Activated CD4-positive, alpha-beta T cell treated with anti-CD3 and anti-CD28 coated beads, Interleukin-2, amount 50 U/mL, for 48 hours (primary cell): ENCODE measurements around the gene HCRTR1.

Experiments used
- DNase-seq, 2 experiments: peaks; one replicate each; pipeline ENCODE4 v3.0.0-alpha.2; 2020

The HCRTR1 gene

DNA sequence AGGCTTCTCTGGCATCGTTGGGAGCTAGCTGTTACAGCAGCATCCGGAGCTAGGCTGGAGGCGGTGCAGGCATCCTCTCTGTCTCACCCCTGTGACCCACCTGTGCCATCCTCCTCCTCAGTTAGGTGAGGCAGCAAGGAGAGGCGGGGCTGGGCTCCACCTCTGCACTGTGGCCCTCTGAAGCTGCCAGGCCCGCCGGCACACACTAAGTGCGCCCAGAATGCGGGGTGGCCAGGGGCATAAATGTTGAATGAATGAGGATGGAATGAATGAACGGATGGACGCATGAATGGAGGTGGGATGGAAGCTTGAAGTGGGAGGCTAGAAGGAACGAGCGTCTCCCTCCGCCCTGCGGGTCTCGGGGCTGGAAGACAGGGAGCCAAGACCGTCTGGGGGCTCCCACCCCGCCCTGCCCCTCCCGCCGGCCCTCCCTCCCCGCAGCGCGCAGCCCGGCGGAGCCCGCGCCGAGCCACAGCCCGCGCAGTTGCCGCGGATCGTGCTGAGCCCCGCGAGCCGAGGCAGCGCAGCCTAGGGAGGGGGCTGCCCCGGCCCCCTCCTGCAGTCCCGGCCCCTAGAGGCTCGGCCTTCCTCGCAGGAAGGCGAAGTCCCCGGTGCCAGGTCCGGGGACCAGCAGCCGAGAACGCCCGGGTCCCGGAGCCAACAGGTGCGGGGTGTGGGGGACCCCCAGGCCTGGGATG, at the start of gene HCRTR1:
Gene HCRTR1 (plus strand): TSS at position 472 of the 698 bp plus-strand sequence. CDS start 1,504 bp downstream, outside the sequence.
- DNase-seq = no peak

DNA sequence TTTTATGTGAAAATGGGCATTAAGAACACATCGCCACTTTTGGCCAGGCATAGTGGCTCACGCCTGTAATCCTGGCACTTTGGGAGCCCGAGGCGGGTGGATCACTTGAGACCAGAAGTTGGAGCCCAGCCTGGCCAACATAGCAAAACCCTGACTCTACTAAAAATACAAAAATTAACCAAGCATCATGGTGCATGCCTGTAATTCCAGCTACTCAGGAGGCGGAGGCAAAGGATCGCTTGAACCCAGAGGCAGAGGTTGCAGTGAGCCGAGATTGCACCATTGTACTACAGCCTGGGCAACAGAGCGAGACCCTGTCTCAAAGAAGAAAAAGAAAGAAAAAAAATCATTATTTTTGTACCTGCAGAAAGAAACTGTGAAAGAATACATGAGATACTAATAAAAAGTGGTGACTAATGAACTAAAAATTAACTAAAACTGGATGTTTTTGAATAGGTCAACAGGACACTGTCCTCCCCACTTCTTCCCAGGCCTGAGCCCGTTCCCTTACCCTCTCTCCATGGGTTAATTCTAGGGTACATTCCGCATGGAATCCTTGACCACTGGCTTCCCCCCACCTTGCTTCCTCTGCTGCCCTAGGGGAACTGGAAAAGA, 49.4 kb upstream of the HCRTR1 start:
- DNase-seq = no peak

DNA sequence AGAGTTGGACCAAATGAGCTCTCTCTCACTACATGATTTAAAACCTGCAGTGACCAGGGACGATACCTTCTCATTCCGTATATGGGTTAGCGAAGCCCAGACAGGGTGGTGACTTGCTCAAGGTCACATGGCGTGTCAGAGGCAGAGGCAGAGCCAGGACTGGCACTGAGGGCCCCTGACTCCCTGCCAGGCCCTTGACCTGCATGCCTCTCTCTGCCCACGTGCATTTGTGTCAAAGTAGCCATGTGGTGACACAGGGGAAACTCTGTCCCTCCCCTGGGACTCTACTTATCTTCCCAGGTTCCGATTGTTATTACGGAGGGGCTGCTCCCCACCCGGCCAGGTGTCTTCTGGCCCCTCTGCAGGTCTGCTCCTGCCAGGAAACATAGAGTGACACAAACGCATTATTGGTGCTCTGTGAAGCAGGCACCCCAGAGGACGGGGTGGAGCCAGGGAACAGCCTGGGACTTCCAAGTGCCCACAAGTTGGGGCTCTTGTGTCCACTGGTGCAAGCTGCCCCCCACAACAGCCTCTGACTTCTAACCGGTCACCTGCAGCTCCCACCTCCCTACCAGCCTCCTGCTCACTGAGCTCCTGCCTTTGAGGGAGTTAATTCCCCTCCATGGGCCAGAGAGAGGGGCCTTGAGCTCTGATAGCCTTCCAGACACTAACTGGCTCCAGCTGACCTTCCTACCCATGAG, 48.4 kb upstream of the HCRTR1 start:
- no peak for DNase-seq

DNA sequence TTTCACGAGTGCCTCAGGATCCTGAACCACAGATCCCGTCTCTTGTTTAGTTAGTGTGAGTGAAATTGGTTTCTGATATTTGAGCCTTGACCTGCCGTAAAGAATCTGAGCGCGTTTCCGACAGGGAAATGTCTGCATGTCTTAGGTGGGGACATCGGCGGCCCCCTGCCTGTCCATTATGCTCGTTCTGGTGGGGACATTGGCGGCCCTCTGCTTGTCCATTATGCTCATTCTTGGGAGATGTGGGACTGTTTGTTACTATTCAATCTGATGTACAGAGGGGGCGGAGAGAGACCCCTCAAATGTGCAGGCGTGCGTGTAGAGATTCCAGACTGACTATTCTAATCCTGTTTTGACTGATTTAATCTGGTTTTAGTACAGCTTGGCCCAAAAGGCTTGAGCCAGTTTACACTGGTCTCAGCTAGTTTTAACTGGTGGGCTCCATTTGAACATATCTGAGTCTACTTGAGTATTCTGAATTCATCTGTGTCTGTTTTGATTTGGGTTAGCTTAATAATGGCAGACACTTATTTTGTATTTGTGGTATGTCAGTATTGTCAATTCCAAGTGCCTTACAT, 47.8 kb upstream of the HCRTR1 start:
- DNase-seq = no peak

DNA sequence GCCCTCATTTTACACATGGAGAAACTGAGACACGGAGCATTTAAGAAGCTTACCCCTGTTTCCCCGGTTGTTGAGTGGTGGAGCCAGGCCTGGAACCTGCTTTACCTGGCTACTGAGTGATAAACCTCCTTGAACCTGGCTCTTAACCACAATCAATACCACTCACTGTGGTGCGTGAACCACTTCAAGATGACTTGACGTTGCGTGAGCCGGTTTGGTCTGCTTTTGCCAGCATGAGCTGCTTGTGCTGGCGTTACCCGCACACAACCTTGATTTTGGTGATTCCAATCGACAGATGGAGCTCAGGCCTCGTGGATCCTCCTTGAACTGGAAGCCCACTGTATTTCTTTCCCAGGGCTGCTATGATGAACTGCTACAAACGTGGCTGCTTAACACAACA, 47.3 kb upstream of the HCRTR1 start:
- DNase-seq = no peak

DNA sequence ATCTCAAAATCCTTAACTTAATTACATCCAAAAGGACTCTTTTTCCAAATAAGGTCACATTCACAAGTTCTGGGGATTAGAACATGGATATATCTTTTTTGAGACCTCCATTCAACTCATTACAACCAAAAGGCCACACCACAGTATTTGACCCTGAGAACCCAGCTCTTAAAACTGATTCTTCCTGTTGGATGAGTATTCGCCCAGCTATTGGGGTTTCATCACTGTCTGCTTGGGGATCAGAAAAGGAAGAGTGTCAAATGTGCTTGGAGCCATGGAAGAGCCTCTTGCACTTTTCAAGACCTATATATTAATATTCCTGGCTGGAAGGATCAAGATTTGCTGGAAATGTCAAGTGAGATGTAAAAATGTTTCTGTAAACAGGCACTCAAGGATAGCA, 46.6 kb upstream of the HCRTR1 start:
- no peak for DNase-seq

DNA sequence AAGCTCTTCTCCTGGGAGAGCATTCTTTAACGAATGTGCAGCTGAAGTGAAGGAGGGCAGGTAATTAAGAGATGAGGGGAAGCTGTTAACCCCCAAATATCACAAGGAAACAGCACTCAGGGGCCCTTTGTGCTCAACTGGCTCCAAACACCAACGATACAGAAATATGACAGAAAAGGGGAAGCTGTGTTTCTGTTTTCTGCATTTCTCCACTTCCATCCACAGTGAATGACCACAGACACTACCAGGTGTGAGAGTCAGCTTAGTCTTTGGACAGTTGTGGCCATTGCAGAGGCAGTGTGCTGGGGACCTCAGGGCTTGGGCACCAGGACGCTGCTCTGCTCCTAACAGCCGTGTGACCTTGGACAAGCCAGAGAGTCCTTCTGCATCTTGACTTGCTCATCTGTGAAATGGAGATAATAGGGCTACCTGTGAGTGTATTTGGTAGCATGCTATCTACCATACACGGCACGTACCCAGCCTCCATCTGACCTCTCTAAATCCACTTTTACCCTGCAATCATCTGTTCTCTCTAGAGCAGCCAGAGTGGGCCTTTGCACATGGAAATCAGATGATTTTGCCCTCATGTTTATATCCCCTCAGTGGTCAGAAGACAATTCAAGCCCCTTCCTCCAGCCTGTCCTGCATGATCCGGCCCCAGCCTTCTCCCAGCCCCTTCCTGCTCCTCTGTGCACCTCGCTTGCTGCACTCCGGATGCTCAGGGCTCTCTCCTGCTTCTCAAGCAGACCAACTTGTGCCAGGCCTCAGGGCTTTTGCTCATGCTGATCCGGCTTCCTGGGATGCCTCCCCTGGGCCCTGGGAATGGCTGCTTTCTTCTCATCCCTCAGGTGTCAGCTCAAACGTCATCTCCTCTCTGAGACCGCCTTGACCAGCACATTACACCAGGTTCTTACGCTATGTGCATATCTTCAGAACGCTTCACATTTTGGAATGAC, 45.9 kb upstream of the HCRTR1 start:
- DNase-seq = no peak

DNA sequence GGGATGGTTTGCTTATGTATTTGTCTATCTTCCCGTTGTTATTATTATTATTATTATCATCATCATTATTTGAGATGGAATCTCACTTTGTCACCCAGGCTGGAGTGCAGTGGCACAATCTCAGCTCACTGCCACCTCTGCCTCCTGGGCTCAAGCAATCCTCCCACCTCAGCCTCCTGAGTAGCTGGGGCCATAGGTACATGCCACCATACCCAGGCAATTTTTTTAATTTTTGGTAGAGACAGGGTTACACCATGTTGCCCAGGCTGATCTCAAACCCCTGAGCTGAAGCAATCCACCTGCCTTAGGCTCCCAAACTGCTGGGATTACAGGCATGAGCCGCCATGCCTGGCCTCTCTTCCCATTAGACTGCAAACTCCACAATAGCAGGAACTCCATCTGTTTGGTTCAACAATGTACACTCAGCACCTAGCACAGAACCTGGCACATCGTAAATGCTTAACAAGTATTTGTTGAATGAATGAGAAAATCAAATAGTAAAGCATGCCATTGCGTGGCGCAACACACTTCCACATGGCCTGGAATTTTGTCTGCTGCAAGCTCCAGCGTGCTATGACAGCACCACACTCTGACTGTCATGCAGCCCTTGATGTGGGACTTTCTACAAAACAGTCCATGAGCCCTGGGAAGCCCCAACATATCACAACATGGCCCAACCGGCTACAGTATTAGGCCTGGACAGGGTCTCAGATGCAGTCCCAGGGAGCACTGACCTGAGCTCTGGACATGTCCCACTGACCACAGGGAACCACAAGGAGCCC, 45.0 kb upstream of the HCRTR1 start:
- no peak for DNase-seq

DNA sequence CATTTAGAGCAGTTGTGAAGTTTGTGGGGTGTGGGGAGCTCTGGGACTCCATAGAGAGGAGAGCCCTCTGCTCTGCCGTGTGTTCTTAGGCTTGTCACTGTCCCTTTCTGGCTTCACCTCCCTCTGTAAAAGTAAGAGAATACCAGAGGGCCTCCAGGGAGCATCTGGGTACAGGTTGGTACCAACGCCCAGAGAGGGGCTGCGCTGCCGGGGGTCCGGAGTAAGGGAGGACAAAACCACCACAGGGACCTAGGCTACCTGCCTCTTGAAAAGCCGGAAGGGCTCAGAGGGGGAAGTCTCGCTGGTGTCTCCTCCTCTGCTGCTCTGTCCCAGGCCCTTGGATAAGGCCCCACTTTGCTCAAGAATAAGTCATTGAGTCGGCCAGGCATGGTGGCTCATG, 44.2 kb upstream of the HCRTR1 start:
- DNase-seq = no peak

DNA sequence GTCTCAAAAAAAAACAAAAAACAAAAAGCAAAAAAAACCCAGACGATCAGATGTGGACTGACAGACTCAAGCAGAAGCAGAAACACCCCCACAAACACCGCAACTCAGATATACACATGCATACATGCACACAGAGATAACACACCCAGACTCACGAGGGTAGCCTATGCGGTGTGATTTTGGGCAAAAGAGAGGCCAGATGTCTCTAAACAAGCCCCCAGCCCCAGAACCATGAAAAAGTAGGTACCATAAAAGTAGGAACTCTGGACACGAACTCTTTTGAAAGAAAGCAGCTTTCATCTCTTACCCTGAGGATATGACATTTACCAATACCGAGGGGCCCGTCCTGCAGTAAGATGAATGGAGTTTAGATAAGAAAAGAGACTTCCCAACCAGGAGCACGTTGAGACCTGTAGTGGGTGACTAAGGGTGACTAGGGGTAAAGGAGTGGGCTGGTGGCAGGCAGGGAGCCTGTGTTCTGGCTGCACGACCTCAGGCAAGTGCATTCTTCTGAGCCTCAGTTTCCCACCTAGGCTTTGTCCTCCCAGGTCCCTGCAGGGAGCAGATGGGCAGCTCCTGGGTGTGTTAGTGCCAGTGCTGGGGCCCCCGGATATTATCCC, 42.6 kb upstream of the HCRTR1 start:
- DNase-seq = no peak

DNA sequence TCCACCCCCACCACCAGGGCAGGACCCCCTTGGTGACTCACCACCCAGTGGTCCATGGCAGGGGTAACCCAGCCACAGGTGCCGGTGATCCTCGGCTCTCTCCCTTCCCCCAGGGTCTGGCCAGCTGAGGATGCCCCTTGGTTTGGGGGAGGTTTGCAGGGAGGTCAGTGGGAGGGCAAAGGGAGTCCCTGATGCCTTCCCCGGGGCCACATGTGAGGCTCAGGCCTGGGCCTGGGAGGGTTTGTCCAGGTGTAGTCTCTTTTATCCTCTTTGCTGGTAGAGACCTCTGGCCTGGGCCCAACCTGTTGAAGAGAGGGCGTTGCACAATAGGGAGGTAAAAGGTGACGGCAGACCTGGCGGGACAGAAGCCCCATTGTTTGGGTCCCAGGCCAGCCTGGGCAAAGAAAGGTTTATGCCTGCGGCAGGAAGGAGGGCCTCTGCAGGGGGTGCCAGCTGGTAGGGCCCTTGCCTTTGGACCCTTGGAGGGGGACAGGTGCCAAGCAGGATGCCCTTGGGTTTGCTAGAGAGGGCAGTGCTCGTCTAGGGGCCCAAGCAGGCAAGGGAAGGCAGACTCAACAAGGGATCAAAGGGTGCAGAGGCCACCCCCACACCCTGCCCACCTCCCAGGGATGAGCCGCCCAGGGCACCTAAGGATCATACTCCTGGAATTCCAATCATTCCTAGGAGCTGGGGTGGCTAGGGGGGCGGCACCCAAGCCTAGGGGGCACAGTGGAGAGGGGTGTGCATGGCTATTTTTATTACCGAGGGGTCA, 41.9 kb upstream of the HCRTR1 start:
- no peak for DNase-seq

DNA sequence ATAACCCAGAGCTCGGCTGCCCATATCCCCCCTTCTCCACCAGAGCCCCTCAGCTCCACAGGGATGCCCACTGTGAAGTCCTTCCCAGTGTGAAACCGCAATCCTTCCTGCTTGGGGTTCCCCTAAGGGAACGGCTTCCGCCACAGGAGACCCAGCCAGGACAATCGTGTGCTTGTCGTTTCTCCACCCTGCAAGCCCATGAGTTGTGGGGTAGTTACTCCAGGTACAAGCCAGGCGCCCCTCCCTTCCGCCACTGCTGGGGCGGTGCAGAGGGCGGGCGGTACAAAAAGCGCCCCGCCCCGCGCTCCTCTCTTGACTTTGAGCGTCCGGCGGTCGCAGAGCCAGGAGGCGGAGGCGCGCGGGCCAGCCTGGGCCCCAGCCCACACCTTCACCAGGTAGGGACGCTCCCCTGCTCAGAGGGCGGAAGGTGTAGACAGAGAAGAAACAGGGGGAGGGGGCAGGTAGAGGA, 41.3 kb upstream of the HCRTR1 start, which contains the start of gene TINAGL1:
Gene TINAGL1 (plus strand): TSS at position 315 of the 469 bp plus-strand sequence. CDS start 634 bp downstream, outside the sequence.
- peak in 1 of 2 experiments; percentile 7 for DNase-seq

DNA sequence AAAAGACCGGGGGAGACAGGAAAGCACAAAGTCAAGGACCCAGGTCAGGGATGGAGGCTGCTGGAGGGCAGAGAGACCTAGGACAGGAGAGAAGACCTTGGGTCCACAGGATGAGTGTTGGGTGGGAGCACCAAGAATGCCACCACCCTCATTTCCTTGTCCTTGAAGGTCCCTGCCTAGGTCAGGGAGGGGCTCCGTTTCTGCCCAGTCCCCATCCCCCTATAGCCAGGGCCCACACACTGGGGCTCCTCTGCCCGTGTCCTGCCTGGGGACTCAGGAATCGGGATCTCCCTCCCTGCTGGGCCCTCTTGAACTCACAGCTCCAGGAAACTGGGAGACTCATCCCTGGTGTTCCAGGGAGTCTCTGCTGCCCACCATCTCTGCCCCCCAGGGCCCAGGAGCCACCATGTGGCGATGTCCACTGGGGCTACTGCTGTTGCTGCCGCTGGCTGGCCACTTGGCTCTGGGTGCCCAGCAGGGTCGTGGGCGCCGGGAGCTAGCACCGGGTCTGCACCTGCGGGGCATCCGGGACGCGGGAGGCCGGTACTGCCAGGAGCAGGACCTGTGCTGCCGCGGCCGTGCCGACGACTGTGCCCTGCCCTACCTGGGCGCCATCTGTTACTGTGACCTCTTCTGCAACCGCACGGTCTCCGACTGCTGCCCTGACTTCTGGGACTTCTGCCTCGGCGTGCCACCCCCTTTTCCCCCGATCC, 40.6 kb upstream of the HCRTR1 start:
- no peak for DNase-seq

DNA sequence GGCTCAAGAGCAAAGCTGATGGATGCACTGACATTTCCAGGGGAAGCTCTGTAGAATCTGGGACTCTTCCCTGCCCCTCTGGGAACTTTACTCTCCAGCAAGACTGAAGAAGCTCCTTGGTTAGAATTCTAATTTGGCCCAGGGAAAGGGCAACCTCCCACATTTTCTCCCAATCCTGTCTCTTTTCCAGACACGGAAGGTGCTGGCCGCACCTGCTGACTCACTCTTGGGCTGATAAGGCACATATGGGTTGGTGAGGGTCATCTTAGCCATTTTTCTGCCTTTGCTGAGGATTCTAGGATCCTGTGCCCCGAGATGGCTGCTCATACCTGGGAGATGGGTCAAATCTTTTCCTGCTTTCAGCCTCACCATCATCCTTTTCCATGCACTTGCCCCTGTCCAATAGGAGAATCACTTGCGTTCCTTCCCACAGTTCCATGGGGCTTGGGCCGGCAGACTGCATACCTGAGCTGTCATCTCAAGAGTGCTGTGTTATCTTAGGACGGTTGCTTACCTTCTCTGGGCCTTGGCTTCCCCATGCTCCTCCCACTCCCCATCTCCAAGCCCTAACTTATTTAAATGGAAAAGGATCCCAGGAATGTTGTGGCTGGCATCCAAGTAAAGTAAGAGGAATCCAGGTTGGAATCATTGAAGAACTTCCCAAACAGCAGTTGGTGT, 39.8 kb upstream of the HCRTR1 start:
- DNase-seq = no peak

DNA sequence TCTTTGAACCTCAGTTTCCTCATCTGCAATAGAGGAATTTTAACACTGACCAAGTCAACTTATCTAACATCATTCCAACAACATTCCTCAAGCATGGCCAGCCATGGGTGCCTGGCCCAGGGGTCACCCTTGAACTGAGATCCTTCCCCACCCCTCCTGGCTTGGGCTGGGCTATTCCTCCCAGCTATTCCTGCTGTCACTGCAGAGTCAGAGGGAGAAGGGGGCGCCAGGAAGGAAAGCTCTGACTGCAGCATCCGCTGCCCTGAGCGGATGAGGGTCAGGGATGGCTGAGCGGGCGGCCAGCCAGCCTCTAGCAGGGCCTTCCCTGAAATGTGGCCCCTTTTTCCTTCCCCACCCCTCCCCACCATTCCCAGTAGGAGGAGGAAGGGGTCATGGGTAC, 38.1 kb upstream of the HCRTR1 start:
- no peak for DNase-seq

DNA sequence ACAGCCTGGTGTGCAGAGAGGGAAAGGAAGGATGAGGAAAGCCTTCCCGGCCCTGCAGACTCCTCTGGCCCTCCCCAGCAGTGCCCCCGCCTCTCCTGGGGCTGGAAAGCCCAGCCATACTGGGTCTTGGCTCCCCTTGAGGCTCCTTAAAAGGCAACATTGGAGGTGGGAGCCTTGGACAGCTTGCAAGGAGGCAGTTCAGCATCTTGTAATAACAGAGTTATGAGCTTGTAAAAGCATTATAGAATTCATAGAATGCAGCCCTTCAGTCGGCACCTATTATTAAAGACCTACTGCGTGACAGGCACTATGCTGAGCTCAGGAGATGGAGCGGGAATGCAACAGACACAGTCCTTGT, 37.0 kb upstream of the HCRTR1 start:
- no peak for DNase-seq

DNA sequence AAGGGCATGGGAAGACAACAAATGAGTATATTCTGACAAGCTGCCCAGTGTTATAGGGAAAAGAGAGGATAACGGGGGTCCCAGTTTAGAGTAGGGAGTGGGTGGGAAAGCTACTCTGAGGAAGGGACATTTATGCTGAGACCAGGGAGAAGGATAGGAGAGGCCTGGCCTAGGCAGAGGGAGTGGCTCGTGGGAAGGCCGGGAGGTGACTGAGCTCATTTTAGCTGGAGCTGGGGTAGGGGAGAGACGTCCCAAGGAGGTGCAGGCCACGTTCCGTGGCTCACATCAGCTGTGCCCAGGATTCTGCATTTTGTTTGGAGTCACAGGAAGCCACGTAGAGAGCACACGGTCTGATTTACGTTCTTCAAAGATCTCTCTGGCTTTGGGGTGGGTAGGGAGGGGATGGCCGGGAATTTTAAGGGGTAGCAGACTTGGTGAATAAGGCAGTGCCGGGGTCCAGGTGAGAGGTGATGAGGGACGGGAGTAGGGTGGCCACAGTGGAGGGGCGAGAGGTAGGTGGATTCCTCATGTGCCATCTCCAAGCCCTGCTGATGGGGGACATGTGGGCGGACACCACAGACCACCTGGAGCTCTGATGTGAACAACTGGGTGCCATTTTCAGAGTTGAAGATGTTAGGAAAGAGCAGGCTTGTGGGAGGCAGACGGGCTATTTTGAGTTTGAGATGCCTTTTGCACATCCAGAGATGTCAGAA, 36.4 kb upstream of the HCRTR1 start:
- DNase-seq = no peak
